HepG2 (cell line): ENCODE measurements around the gene DSN1. TPM values are rescaled to one million over a fixed set of nuclear protein-coding genes. Genes with fewer than 3 reads are reported as not detected.

Experiments
- ATAC-seq: fragments of 200-7000 bp; cut with Tn5 transposase; 3 replicates; pipeline ENCODE4 v1.9.1; 2020; ENCODE audit warnings: mild to moderate bottlenecking, moderate library complexity
- BruUV-seq: library from RNA; stranded (reverse); fragments of 400-500 nt; replicated peaks from 2 replicates; lab custom pipeline; 2021; lab: Mats Ljungman, UMichigan
- CTCF ChIA-PET: fragments of 300-600 bp; formaldehyde crosslinking; extraction: SDS; loops from one replicate; lab custom pipeline; 2021; ENCODE audit warnings: low total read pairs, inconsistent platforms, low intra/inter-chr PET ratio; lab: Yijun Ruan, JAX
- POLR2A ChIA-PET: fragments of 350-600 bp; sonication (Branson Sonifier 250); formaldehyde crosslinking; loops from one replicate; lab custom pipeline; 2020; ENCODE audit warnings: antibody characterized with exemption, inconsistent platforms; lab: Yijun Ruan, JAX
- DNase-seq: peaks from one replicate; pipeline ENCODE4 v3.0.0-alpha.2; 2015; ENCODE audit warnings: low spot score
- FAIRE-seq: peaks from 3 replicates; lab custom pipeline; 2011; peaks lifted over from hg19 to GRCh38; lab: Jason Lieb, UNC
- H2AFZ ChIP-seq: one replicate; pipeline ENCODE4 v1.6.1; 2011; ENCODE audit warnings: low read length, inconsistent platforms
- H3K27ac ChIP-seq: fragments of 300-600 bp; 3 replicates; pipeline ENCODE4 v1.8.0; 2011; ENCODE audit warnings: mixed run types, mild to moderate bottlenecking, mixed read lengths, low read length, inconsistent platforms; ENCODE audit not compliant: insufficient read depth; ENCODE audit errors: extremely low read length
- H3K27me3 ChIP-seq, 2 experiments: fragments of 200-600 bp in 1 of 2; 2 replicates in 1 of 2; 3 replicates in 1 of 2; pipeline versions ENCODE4 v1.6.0 to v1.8.0; 2011; ENCODE audit warnings: low read length in 2 of 2, mild to moderate bottlenecking in 2 of 2, moderate library complexity in 2 of 2, inconsistent platforms in 1 of 2; ENCODE audit not compliant: insufficient read depth in 2 of 2, control insufficient read depth in 1 of 2
- H3K36me3 ChIP-seq, 2 experiments: fragments of 200-600 bp in 1 of 2; replicated peaks in 1 of 2; 2 replicates in 1 of 2; 3 replicates in 1 of 2; pipeline versions ENCODE4 v1.5.1 to v1.8.0; 2011; ENCODE audit warnings: low read length in 2 of 2, inconsistent platforms in 1 of 2; ENCODE audit not compliant: insufficient read depth in 2 of 2, control insufficient read depth in 1 of 2
- H3K4me1 ChIP-seq: 2 replicates; pipeline ENCODE4 v1.5.1; 2012; ENCODE audit warnings: low read length, inconsistent platforms; ENCODE audit not compliant: insufficient read depth
- H3K4me2 ChIP-seq: 2 replicates; pipeline ENCODE4 v1.6.0; 2011; ENCODE audit warnings: low read depth, low read length, inconsistent platforms
- H3K4me3 ChIP-seq, 3 experiments: fragments of 200-600 bp in 1 of 3; sonication (generic), shearing (Covaris generic) in 1 of 3; replicated peaks in 1 of 3; 2 replicates each; pipeline ENCODE4 v1.5.1; 2011 to 2016; ENCODE audit warnings: low read length in 3 of 3, inconsistent platforms in 2 of 3, low read depth in 2 of 3, mild to moderate bottlenecking in 2 of 3, control low read depth in 1 of 3, mixed read lengths in 1 of 3; ENCODE audit not compliant: insufficient read depth in 1 of 3
- H3K79me2 ChIP-seq: one replicate; pipeline ENCODE4 v1.6.1; 2011; ENCODE audit warnings: low read length, inconsistent platforms; ENCODE audit not compliant: insufficient read depth
- H3K9ac ChIP-seq: 2 replicates; pipeline ENCODE4 v1.6.0; 2011; ENCODE audit warnings: mild to moderate bottlenecking, low read depth, low read length, inconsistent platforms; ENCODE audit not compliant: insufficient read depth
- H3K9me3 ChIP-seq: 2 replicates; pipeline ENCODE4 v1.5.1; 2012; ENCODE audit warnings: mild to moderate bottlenecking, low read length
- H4K20me1 ChIP-seq: 2 replicates; pipeline ENCODE4 v1.6.0; 2011; ENCODE audit warnings: inconsistent platforms, mild to moderate bottlenecking, low read length, moderate library complexity; ENCODE audit not compliant: insufficient read depth
- AHR ChIP-seq: IDR thresholded peaks from 2 replicates; pipeline ENCODE4 v1.6.1; 2018; ENCODE audit warnings: missing genetic modification reagents, missing compliant biosample characterization
- ARNT2 ChIP-seq: sonication (generic); formaldehyde crosslinking; IDR thresholded peaks from 2 replicates; pipeline ENCODE4 v1.8.0; 2022; ENCODE audit warnings: mild to moderate bottlenecking, low read depth, missing genetic modification reagents, moderate library complexity
- BATF2 ChIP-seq: sonication (generic); formaldehyde crosslinking; IDR thresholded peaks from 2 replicates; pipeline ENCODE4 v1.8.0; 2022; ENCODE audit warnings: mild to moderate bottlenecking, missing genetic modification reagents, moderate library complexity
- BCL6 ChIP-seq: IDR thresholded peaks from 2 replicates; pipeline ENCODE4 v1.6.1; 2016; ENCODE audit warnings: missing genetic modification reagents, missing compliant biosample characterization
- DMAP1 ChIP-seq: IDR thresholded peaks from 2 replicates; pipeline ENCODE4 v1.6.1; 2016
- EZH2 ChIP-seq: conservative IDR thresholded peaks from 2 replicates; pipeline ENCODE4 v1.6.1; 2012; ENCODE audit warnings: mild to moderate bottlenecking, low read depth, low read length, moderate library complexity
- GTF2F1 ChIP-seq: fragments of 150-350 bp; IDR thresholded peaks from 2 replicates; pipeline ENCODE4 v1.6.1; 2014; ENCODE audit warnings: low read length
- ZNF160 ChIP-seq: sonication (generic); formaldehyde crosslinking; IDR thresholded peaks from 2 replicates; pipeline ENCODE4 v1.8.0; 2022; ENCODE audit warnings: mild to moderate bottlenecking, inconsistent platforms, missing genetic modification reagents
- ZNF256 ChIP-seq: sonication (generic); formaldehyde crosslinking; conservative IDR thresholded peaks from 2 replicates; pipeline ENCODE4 v1.4.0; 2020; ENCODE audit warnings: missing genetic modification reagents
- ZNF512 ChIP-seq: sonication (generic); formaldehyde crosslinking; IDR thresholded peaks from 2 replicates; pipeline ENCODE4 v1.4.0; 2020; ENCODE audit warnings: mild to moderate bottlenecking, missing genetic modification reagents
- ZNF558 ChIP-seq: sonication (generic); formaldehyde crosslinking; IDR thresholded peaks from 2 replicates; pipeline ENCODE4 v1.9.0; 2022; ENCODE audit warnings: mild to moderate bottlenecking, missing genetic modification reagents, borderline replicate concordance
- ZNF580 ChIP-seq: IDR thresholded peaks from 2 replicates; pipeline ENCODE4 v1.6.1; 2016; ENCODE audit warnings: low read depth, borderline replicate concordance
- ZNF652 ChIP-seq: IDR thresholded peaks from 2 replicates; pipeline ENCODE4 v1.6.1; 2016; ENCODE audit warnings: low read depth, borderline replicate concordance
- WGBS: methylation state at CpG from one replicate; pipeline ENCODE4 v1.1.6; 2017; ENCODE audit warnings: low lambda C conversion rate; 5-methylcytosine and 5-hydroxymethylcytosine counted together
- in situ Hi-C: cut with HindIII; loops from 2 replicates; pipeline ENCODE4 v1.10.0; 2017; ENCODE audit warnings: low pct_unique_long_range_greater_than_20kb; ENCODE audit not compliant: extremely low pct_ligation_motif_present
- intact Hi-C: fragments of 100-400 bp; cut with micrococcal nuclease; formaldehyde crosslinking; loops from one replicate; pipeline ENCODE4 v1.10.0; 2022; ENCODE audit not compliant: unreplicated experiment
- polyA plus RNA-seq, 8 experiments: library from polyadenylated mRNA; depleted of rRNA in 3 of 8; stranded (reverse) in 7 of 8; unstranded in 1 of 8; fragments of >200 nt; fragmentation: Illumina TruSeq in 4 of 8; extraction: Trizol in 4 of 8; gene quantifications; 2 replicates each; pipeline versions ENCODE4 v1.2.1 to v1.2.3, GENCODE V29; 2011 to 2016; ENCODE audit warnings: low read depth in 4 of 8, missing spikeins in 1 of 8, mixed read lengths in 1 of 8; ENCODE audit not compliant: insufficient read depth in 1 of 8
- total RNA-seq, 5 experiments: library from RNA; depleted of rRNA; stranded (reverse); fragments of >200 nt; fragmentation: Illumina TruSeq; extraction: Trizol; gene quantifications; 2 replicates each; pipeline ENCODE4 v1.2.3, GENCODE V29; 2016; ENCODE audit warnings: low read depth in 1 of 5
- TF ChIP-seq, protein P1 (sequence below): sonication (generic); formaldehyde crosslinking; IDR thresholded peaks from 2 replicates; pipeline ENCODE4 v1.4.0; 2020; ENCODE audit warnings: missing genetic modification reagents, borderline replicate concordance
- TF ChIP-seq, protein P2 (sequence below): sonication (generic); formaldehyde crosslinking; IDR thresholded peaks from 2 replicates; pipeline ENCODE4 v1.5.0; 2020; ENCODE audit warnings: mild to moderate bottlenecking, missing genetic modification reagents

The DSN1 gene
- total and polyA plus RNA-seq, 2 of the 13 experiments (the other 11 are each of a cell fraction or from before 2014, with no cell fraction given), result 18.7 to 53.7 TPM

DNA sequence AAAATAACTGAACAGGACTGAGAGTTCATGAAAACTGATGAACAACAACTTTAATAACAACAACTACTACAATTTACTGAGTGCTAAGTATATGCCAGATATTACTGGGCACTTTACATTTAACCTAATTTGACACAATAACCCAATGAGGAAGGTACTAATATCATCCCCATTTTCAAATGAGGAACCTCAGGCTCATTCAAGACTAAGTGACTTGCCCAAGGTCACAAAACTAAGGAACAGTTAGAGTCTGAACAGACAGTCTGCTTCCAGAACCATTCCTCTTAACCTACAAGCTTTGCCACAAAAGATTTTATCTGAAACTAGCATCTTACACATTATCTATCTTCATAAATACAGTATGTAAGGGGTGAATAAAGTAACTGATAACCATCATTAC, 17.1 kb downstream of the DSN1 start (continued):
- TF ChIP-seq ZNF256, result no peak
- TF ChIP-seq ZNF160 (CRISPR knock-in tag), result no peak
- TF ChIP-seq ZNF580, result no peak
- no peak for TF ChIP-seq ZNF512 (CRISPR knock-in tag)
- no peak for TF ChIP-seq EZH2

- Histone ChIP-seq H3K9me3 (no peaks in the 10 kb centered on the region), H3K4me3 (no peak overlapping the region), H3K4me2 (no peak overlapping the region), H3K79me2 (no peaks in the 10 kb centered on the region), H3K9ac (no peak overlapping the region), H3K36me3 (peaks cover 22 to 51% of the 10 kb centered on the region in 2 experiments), H2AFZ (no peak overlapping the region), H3K27ac (no peak overlapping the region), H4K20me1 (no peaks in the 10 kb centered on the region), H3K27me3 (no peaks in the 10 kb centered on the region), H3K4me1 (peaks cover 8% of the 10 kb centered on the region; the same call in 1 of the 2 replicates)
- peak; percentile 84 for DNase-seq
- ChIA-PET POLR2A (interaction anchor here (0.7 to 1.6 kb wide), 7 partner anchors 9 to 149 kb away, joined by 3 to 7 read pairs (median 4); partner anchors contain the start of genes DSN1, NDRG3 and RAB5IF), CTCF (interaction anchor here (0.8 to 2.3 kb wide), 6 partner anchors 37 to 248 kb away, joined by 3 to 20 read pairs (median 8); no protein-coding TSS in a partner anchor)
- FAIRE-seq, result peak; percentile 93
- BruUV-seq, result no TSS peak
- in situ Hi-C loops (loop anchor here (5.0 kb wide), 1 partner anchor 142 kb away; no protein-coding TSS in a partner anchor), intact Hi-C loops (loop anchor here (1.0 to 10.0 kb wide), 4 partner anchors 37 to 200 kb away; no protein-coding TSS in a partner anchor)
- ATAC-seq, result peak; percentile 98
- WGBS, result 28% methylated on average over 2 of the region's 2 CpGs
- no peak for TF ChIP-seq ZNF558 (CRISPR knock-in tag)
- no peak for TF ChIP-seq BCL6 (CRISPR knock-in tag)
- TF ChIP-seq ARNT2 (CRISPR knock-in tag), result no peak
- TF ChIP-seq AHR (CRISPR knock-in tag), result no peak
- TF ChIP-seq, protein P1, sequence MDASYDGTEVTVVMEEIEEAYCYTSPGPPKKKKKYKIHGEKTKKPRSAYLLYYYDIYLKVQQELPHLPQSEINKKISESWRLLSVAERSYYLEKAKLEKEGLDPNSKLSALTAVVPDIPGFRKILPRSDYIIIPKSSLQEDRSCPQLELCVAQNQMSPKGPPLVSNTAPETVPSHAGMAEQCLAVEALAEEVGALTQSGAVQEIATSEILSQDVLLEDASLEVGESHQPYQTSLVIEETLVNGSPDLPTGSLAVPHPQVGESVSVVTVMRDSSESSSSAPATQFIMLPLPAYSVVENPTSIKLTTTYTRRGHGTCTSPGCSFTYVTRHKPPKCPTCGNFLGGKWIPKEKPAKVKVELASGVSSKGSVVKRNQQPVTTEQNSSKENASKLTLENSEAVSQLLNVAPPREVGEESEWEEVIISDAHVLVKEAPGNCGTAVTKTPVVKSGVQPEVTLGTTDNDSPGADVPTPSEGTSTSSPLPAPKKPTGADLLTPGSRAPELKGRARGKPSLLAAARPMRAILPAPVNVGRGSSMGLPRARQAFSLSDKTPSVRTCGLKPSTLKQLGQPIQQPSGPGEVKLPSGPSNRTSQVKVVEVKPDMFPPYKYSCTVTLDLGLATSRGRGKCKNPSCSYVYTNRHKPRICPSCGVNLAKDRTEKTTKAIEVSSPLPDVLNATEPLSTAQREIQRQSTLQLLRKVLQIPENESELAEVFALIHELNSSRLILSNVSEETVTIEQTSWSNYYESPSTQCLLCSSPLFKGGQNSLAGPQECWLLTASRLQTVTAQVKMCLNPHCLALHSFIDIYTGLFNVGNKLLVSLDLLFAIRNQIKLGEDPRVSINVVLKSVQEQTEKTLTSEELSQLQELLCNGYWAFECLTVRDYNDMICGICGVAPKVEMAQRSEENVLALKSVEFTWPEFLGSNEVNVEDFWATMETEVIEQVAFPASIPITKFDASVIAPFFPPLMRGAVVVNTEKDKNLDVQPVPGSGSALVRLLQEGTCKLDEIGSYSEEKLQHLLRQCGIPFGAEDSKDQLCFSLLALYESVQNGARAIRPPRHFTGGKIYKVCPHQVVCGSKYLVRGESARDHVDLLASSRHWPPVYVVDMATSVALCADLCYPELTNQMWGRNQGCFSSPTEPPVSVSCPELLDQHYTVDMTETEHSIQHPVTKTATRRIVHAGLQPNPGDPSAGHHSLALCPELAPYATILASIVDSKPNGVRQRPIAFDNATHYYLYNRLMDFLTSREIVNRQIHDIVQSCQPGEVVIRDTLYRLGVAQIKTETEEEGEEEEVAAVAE (CRISPR knock-in tag), result peak; percentile 81
- no peak for TF ChIP-seq ZNF652 (CRISPR knock-in tag)
- no peak for TF ChIP-seq BATF2 (CRISPR knock-in tag)
- no peak for TF ChIP-seq DMAP1 (CRISPR knock-in tag)
- TF ChIP-seq GTF2F1, result no peak
- TF ChIP-seq, protein P2, sequence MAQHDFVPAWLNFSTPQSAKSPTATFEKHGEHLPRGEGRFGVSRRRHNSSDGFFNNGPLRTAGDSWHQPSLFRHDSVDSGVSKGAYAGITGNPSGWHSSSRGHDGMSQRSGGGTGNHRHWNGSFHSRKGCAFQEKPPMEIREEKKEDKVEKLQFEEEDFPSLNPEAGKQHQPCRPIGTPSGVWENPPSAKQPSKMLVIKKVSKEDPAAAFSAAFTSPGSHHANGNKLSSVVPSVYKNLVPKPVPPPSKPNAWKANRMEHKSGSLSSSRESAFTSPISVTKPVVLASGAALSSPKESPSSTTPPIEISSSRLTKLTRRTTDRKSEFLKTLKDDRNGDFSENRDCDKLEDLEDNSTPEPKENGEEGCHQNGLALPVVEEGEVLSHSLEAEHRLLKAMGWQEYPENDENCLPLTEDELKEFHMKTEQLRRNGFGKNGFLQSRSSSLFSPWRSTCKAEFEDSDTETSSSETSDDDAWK (CRISPR knock-in tag), result no peak
Observed at GRCh38 chr20:36754656-36755222, 18.8 kb downstream of the DSN1 start.
